Parathyroid adenoma (tissue), 2 donors: ENCODE data around the gene TNFAIP8.

Experiments
- H2AFZ ChIP-seq: fragments of 300-600 bp; sonication (generic); one replicate; pipeline ENCODE4 v1.7.0; 2017; ENCODE audit warnings: antibody characterized with exemption, mild to moderate bottlenecking
- H3K27ac ChIP-seq: fragments of 300-600 bp; sonication (generic); one replicate; pipeline ENCODE4 v1.7.0; 2017
- H3K27me3 ChIP-seq: fragments of 300-600 bp; sonication (generic); one replicate; pipeline ENCODE4 v1.7.0; 2017; ENCODE audit warnings: low read length; ENCODE audit not compliant: control insufficient read depth, insufficient read depth
- H3K36me3 ChIP-seq: fragments of 300-600 bp; sonication (generic); one replicate; pipeline ENCODE4 v1.7.0; 2017; ENCODE audit warnings: low read length; ENCODE audit not compliant: control insufficient read depth, insufficient read depth
- H3K4me1 ChIP-seq: fragments of 300-600 bp; sonication (generic); one replicate; pipeline ENCODE4 v1.7.0; 2017; ENCODE audit warnings: control low read depth
- H3K4me2 ChIP-seq: fragments of 300-600 bp; sonication (generic); one replicate; pipeline ENCODE4 v1.7.0; 2017; ENCODE audit warnings: low read length
- H3K4me3 ChIP-seq: fragments of 300-600 bp; sonication (generic); one replicate; pipeline ENCODE4 v1.7.0; 2017; ENCODE audit warnings: low read depth, low read length
- H3K79me2 ChIP-seq: fragments of 300-600 bp; sonication (generic); one replicate; pipeline ENCODE4 v1.7.0; 2017; ENCODE audit warnings: control low read depth
- H3K9ac ChIP-seq: fragments of 300-600 bp; sonication (generic); one replicate; pipeline ENCODE4 v1.7.0; 2017; ENCODE audit warnings: mild to moderate bottlenecking
- H3K9me3 ChIP-seq: fragments of 300-600 bp; sonication (generic); one replicate; pipeline ENCODE4 v1.7.0; 2017; ENCODE audit warnings: low read length; ENCODE audit not compliant: control insufficient read depth
- TF ChIP-seq, protein P1 (sequence below): fragments of 300-600 bp; sonication (generic); IDR thresholded peaks from one replicate; pipeline ENCODE4 v1.7.0; 2017; ENCODE audit warnings: antibody characterized with exemption, mild to moderate bottlenecking
- donor health status: primary hyperparathyroidism.

The TNFAIP8 gene

DNA sequence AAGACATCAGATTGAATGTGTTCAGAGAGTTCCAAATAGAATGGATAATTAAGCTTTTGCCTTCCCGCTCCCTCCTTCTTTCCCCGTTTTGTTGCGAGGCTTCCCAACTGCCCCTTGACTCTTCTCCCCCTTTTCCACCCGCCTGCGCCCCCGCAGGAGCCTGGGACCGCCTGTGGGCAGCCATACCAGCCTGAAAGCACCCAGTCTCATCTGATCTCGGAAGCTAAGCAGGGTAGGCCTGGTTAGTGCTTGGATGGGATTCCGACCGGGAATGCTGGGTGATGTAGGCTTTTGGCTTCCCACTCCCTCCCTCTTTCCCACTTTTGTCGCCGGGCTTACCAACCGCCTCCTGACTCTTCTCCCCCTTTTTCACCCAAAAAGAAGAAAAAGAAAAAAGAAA is 89.7 kb downstream of the TNFAIP8 start:
- Histone ChIP-seq H3K9me3 (no peaks in the 10 kb centered on the region), H3K36me3 (no peaks in the 10 kb centered on the region), H3K27ac (no peak overlapping the region), H3K27me3 (no peaks in the 10 kb centered on the region), H3K4me3 (no peak overlapping the region), H3K79me2 (no peaks in the 10 kb centered on the region), H2AFZ (no peak overlapping the region), H3K4me1 (no peaks in the 10 kb centered on the region), H3K4me2 (no peak overlapping the region), H3K9ac (no peak overlapping the region)
- TF ChIP-seq, protein P1, sequence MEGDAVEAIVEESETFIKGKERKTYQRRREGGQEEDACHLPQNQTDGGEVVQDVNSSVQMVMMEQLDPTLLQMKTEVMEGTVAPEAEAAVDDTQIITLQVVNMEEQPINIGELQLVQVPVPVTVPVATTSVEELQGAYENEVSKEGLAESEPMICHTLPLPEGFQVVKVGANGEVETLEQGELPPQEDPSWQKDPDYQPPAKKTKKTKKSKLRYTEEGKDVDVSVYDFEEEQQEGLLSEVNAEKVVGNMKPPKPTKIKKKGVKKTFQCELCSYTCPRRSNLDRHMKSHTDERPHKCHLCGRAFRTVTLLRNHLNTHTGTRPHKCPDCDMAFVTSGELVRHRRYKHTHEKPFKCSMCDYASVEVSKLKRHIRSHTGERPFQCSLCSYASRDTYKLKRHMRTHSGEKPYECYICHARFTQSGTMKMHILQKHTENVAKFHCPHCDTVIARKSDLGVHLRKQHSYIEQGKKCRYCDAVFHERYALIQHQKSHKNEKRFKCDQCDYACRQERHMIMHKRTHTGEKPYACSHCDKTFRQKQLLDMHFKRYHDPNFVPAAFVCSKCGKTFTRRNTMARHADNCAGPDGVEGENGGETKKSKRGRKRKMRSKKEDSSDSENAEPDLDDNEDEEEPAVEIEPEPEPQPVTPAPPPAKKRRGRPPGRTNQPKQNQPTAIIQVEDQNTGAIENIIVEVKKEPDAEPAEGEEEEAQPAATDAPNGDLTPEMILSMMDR = no peak
